GM18502 (cell line): Measurements from ENCODE around the gene CCNT1.
"Not testable (repeated sequence)": the region's sequence is repeated elsewhere in the genome, so short reads cannot be mapped to it uniquely, and the experiment has no call there.

Experiments used
- ATAC-seq: cut with Tn5 transposase; IDR thresholded peaks from one replicate; pipeline ENCODE4 v1.9.1; 2021; ENCODE audit warnings: mild to moderate bottlenecking; ENCODE audit not compliant: unreplicated experiment, poor library complexity

Gene CCNT1

DNA sequence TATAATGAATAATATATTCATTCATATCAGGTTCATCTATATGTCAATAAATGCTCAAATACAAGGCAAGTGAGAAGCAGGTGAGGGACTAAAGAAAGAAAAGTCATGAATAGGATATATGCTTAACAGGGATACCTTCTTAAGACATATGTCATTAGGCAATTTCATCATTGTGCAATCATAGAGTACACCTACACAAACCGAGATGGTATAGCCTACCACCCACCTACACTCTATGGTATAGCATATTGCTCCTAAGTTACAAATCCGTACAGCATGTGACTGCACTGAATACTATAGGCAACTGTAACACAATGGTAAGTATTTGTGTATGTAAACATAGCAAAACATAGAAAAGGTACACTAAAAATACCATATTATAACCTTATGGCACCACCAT, 73.5 kb downstream of the CCNT1 start:
- no peak for ATAC-seq

DNA sequence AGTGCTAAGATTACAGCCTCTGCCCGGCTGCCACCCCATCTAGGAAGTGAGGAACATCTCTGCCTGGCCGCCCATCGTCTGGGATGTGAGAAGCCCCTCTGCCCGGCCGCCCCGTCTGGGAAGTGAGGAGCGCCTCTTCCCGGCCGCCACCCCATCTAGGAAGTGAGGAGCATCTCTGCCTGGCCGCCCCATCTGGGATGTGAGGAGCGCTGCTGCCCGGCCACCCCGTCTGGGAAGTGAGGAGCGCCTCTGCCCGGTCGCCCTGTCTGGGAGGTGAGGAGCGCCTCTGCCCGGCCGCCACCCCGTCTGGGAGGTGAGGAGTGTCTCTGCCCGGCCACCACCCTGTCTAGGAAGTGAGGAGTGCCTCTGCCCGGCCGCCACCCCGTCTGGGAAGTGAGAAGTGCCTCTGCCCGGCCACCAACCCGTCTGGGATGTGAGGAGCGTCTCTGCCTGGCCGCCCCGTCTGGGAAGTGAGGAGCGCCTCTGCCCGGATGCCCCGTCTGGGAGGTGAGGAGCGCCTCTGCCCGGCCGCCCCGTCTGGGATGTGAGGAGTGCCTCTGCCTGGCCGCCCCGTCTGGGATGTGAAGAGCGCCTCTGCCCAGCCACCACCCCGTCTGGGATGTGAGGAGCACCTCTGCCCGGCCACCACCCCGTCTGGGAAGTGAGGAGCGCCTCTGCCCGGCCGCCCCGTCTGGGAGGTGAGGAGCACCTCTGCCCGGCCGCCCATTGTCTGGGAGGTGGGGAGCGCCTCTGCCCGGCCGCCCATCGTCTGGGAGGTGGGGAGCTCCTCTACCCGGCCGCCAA, 74.6 kb downstream of the CCNT1 start:
- ATAC-seq, result not testable (repeated sequence)

GRCh38 chr12:48640854-48641253, 75.7 kb downstream of the CCNT1 start:
- ATAC-seq, result no peak

GRCh38 chr12:48640428-48640827, 76.1 kb downstream of the CCNT1 start:
- ATAC-seq, result no peak
